Panc1 (cell line): ENCODE results near the gene FGFBP1.

ENCODE experiments used
- CTCF ChIP-seq: fragments of 450-650 bp; IDR thresholded peaks from 2 replicates; pipeline ENCODE4 v1.5.1; 2017; ENCODE audit warnings: mild to moderate bottlenecking
- POLR2AphosphoS5 ChIP-seq: IDR thresholded peaks from 2 replicates; pipeline ENCODE4 v1.6.1; 2012; ENCODE audit warnings: mild to moderate bottlenecking, low read depth, low read length, moderate library complexity
- REST ChIP-seq, 2 experiments: IDR thresholded peaks; 2 replicates each; pipeline ENCODE4 v1.6.1; 2011 to 2012; ENCODE audit warnings: low read depth in 2 of 2, control low read depth in 1 of 2, low read length in 1 of 2, mild to moderate bottlenecking in 1 of 2, moderate library complexity in 1 of 2; ENCODE audit not compliant: insufficient read depth in 1 of 2
- SIN3A ChIP-seq: IDR thresholded peaks from 2 replicates; pipeline ENCODE4 v1.6.1; 2012; ENCODE audit warnings: low read depth, mild to moderate bottlenecking, low read length, moderate library complexity, borderline replicate concordance; ENCODE audit not compliant: insufficient read depth
- TCF7L2 ChIP-seq: IDR thresholded peaks from 2 replicates; pipeline ENCODE4 v1.6.1; 2011; ENCODE audit warnings: mild to moderate bottlenecking, low read depth, low read length, inconsistent platforms

- TF ChIP-seq CTCF (no peak), REST (IDR thresholded peaks at IDR 0.05; ENCODE audit: insufficient read depth in 1 of 2, low read depth in 2 of 2, low read length in 1 of 2) (no peak), POLR2AphosphoS5 (no peak), SIN3A (no peak), TCF7L2 (no peak)
These were observed 44.4 kb upstream of the FGFBP1 start for GRCh38 chr4:15982842-15983524.
